GM12865 (cell line): ENCODE measurements around the gene HMOX1.

Experiments
- DNase-seq: peaks from one replicate; pipeline ENCODE4 v3.0.0; 2010; ENCODE audit warnings: low read depth
- H3K4me3 ChIP-seq: 2 replicates; pipeline ENCODE4 v1.5.1; 2011; ENCODE audit warnings: mild to moderate bottlenecking, low read depth, low read length, control low read depth
- CTCF ChIP-seq: IDR thresholded peaks from 2 replicates; pipeline ENCODE4 v1.5.1; 2011; ENCODE audit warnings: low read length, control low read depth, low read depth, inconsistent platforms; ENCODE audit not compliant: insufficient read depth; ENCODE audit errors: missing control alignments

The HMOX1 gene

GRCh38 chr22:35439365-35439717 lies 58.4 kb downstream of the HMOX1 start:
- DNase-seq: no peak
- no peak overlapping the region for H3K4me3 ChIP-seq
- TF ChIP-seq CTCF: no peak

DNA sequence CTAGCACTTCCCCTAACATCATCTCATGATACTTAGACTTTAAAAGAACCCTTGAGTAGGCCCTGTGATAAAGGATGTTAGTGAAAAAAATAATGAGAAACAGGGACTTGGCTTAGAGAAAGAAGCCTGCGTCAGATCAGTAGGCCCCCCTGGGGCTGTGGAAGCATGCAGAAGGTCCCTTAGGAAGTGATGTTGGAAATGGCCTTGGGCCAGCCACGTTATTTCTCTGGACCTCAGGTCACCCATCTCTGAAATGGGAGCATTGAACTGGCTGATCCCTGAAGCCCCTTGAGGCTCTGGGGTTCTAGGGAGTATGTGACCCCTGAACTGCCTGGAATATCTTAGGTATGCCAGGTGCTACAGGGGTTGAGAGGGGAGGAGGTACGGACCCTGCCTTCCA lies 59.2 kb downstream of the HMOX1 start:
- H3K4me3 ChIP-seq: no peak overlapping the region
- no peak for TF ChIP-seq CTCF
- no peak for DNase-seq

DNA sequence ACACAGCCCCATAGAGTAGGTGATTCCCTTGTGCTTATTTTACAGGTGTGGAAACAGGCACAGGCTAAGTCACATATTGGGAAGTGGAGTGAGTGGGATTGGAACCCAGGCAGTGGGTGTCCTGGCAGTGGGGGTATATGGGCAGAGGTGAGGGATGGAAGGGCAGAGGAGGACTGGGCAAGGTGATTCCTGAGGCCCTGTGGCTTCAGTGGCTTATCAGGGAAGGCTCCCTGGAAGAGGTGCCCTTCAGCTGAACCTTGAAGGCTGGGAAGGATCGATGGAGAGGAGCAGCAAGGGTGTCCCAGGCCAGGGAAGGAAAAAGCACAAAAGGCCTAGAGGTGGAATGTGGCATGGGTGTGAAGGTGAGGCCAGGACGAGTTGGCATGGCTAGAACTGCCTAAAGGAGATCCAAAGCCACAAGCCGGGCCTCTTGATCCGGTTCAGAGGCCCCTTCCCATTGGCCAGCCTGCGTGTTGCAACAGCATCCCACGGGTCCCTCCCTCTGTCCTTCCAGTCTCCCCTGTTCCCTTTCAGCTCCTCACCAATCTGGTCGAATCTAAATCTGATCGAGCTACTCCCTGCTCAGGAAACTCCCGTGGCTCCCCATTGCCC lies 60.7 kb downstream of the HMOX1 start:
- TF ChIP-seq CTCF: no peak
- no peak overlapping the region for H3K4me3 ChIP-seq
- no peak for DNase-seq

GRCh38 chr22:35442471-35442870 lies 61.6 kb downstream of the HMOX1 start:
- no peak overlapping the region for H3K4me3 ChIP-seq
- TF ChIP-seq CTCF: no peak
- no peak for DNase-seq

DNA sequence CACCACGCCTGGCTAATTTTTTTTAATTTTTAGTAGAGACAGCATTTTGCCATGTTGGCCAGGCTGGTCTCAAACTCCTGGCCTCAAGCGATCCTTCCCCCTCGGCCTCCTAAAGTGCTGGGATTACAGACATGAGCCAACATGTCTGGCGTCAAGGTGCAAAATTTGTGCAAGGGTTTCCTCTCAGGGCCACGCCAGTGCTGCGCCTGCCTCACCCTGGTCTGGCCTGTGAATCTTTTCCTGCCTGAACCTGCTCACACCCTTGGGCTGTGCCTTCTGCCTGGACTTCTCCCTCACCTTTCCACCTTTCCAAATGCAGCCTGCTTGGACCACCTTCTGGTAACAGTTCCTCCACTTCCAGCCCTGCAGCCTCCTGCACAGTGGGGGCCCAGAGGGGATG lies 62.4 kb downstream of the HMOX1 start:
- no peak overlapping the region for H3K4me3 ChIP-seq
- TF ChIP-seq CTCF: no peak
- no peak for DNase-seq
